Lung (tissue), 12 donors: ENCODE measurements around the gene RELT. TPM values are rescaled to one million over a fixed set of nuclear protein-coding genes. Genes with fewer than 3 reads are reported as not detected.

ENCODE experiments used
- ATAC-seq: fragments of 200-7000 bp; cut with Tn5 transposase; one replicate; pipeline ENCODE4 v1.9.1; 2020; ENCODE audit warnings: moderate number of reproducible peaks; ENCODE audit not compliant: insufficient read depth, low FRiP score
- DNase-seq, 3 donors: peaks; one replicate each; pipeline ENCODE4 v3.0.0-alpha.2; 2013 to 2017
- H3K27ac ChIP-seq, 2 donors: one replicate each; pipeline ENCODE4 v1.5.1; 2013; ENCODE audit warnings: mild to moderate bottlenecking in 2 of 2, moderate library complexity in 2 of 2, control low read depth in 1 of 2, inconsistent platforms in 1 of 2, low read depth in 1 of 2, low read length in 1 of 2
- H3K27me3 ChIP-seq, 3 donors: one replicate each; pipeline ENCODE4 v1.5.1; 2013; ENCODE audit warnings: low read length in 2 of 3; ENCODE audit not compliant: control insufficient read depth in 3 of 3, insufficient read depth in 3 of 3
- H3K36me3 ChIP-seq, 4 donors: one replicate each; pipeline ENCODE4 v1.5.1; 2013; ENCODE audit warnings: low read length in 4 of 4, mild to moderate bottlenecking in 1 of 4, moderate library complexity in 1 of 4; ENCODE audit not compliant: control insufficient read depth in 4 of 4, insufficient read depth in 4 of 4
- H3K4me1 ChIP-seq, 5 donors: one replicate each; pipeline ENCODE4 v1.5.1; 2013; ENCODE audit warnings: low read length in 5 of 5, mild to moderate bottlenecking in 2 of 5, moderate library complexity in 1 of 5; ENCODE audit not compliant: control insufficient read depth in 5 of 5, insufficient read depth in 5 of 5
- H3K4me3 ChIP-seq: one replicate; pipeline ENCODE4 v1.5.1; 2013; ENCODE audit warnings: mild to moderate bottlenecking, control low read depth, moderate library complexity
- H3K9ac ChIP-seq, 2 donors: one replicate each; pipeline ENCODE4 v1.5.1; 2013; ENCODE audit warnings: low read length in 2 of 2, control low read depth in 1 of 2; ENCODE audit not compliant: insufficient read depth in 1 of 2
- H3K9me3 ChIP-seq, 4 donors: one replicate each; pipeline ENCODE4 v1.5.1; 2013; ENCODE audit warnings: low read length in 3 of 4, mild to moderate bottlenecking in 1 of 4, moderate library complexity in 1 of 4; ENCODE audit not compliant: control insufficient read depth in 4 of 4, insufficient read depth in 3 of 4
- WGBS, 2 donors: extraction: QIAGEN DNeasy Blood & Tissue Kit; methylation state at CpG; one replicate each; pipeline ENCODE4 v1.1.7; 2013; 5-methylcytosine and 5-hydroxymethylcytosine counted together
- polyA plus RNA-seq, 2 donors: library from polyadenylated mRNA; stranded (reverse); fragments of 200-250 nt; gene quantifications; one replicate each; pipeline ENCODE4 v1.2.1, GENCODE V29; 2013
- total RNA-seq, 2 donors: library from RNA; depleted of rRNA in 1 of 2; stranded (reverse); fragments of >200 nt in 1 of 2; gene quantifications; one replicate each; pipeline ENCODE4 v1.2.1, GENCODE V29; 2014 to 2021
- TF ChIP-seq, protein P1 (sequence below): IDR thresholded peaks from 2 replicates; pipeline ENCODE4 v1.5.1; 2012; ENCODE audit warnings: mild to moderate bottlenecking; ENCODE audit errors: control extremely low read depth, extremely low read depth
- donor health status: control.
- donor health status: control.
- donor health status: Bipolar disorder and iron deficiency.
- donor health status: healthy.
- donor health status: DM: yes; HTN: yes; CAD: no.

Gene RELT
- total and polyA plus RNA-seq, 4 donors: 6.0 to 25.4 (median 16.1) TPM

DNA sequence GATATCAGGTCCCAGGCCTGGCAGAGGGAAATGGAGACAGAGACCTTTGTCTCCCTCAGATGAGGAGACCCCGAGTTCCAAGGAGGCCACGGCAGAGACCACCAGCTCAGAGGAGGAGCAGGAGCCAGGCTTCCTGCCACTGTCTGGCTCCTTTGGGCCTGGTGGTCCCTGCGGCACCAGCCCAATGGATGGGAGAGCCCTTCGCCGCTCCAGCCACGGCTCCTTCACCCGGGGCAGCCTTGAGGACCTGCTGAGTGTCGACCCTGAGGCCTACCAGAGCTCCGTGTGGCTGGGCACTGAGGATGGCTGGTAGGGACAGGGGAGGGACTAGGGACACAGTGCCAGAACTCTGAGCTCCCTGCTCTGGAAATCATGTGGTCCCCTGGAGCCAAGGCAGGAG is 13.1 kb upstream of the RELT start:
- H3K9me3 ChIP-seq: no peaks in the 10 kb centered on the region
- WGBS, 2 donors: 94 to 96% methylated on average over 9 of the region's 9 CpGs
- no peak overlapping the region for H3K4me3 ChIP-seq
- ATAC-seq: no peak
- TF ChIP-seq, protein P1, sequence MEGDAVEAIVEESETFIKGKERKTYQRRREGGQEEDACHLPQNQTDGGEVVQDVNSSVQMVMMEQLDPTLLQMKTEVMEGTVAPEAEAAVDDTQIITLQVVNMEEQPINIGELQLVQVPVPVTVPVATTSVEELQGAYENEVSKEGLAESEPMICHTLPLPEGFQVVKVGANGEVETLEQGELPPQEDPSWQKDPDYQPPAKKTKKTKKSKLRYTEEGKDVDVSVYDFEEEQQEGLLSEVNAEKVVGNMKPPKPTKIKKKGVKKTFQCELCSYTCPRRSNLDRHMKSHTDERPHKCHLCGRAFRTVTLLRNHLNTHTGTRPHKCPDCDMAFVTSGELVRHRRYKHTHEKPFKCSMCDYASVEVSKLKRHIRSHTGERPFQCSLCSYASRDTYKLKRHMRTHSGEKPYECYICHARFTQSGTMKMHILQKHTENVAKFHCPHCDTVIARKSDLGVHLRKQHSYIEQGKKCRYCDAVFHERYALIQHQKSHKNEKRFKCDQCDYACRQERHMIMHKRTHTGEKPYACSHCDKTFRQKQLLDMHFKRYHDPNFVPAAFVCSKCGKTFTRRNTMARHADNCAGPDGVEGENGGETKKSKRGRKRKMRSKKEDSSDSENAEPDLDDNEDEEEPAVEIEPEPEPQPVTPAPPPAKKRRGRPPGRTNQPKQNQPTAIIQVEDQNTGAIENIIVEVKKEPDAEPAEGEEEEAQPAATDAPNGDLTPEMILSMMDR: no peak
- no peak for DNase-seq
- H3K9ac ChIP-seq: no peak overlapping the region
- peaks cover 0 to 4% (median 0%) of the 10 kb centered on the region in 5 donors for H3K4me1 ChIP-seq
- no peak overlapping the region for H3K27ac ChIP-seq
- no peaks in the 10 kb centered on the region for H3K27me3 ChIP-seq
- peaks cover 2 to 61% (median 55%) of the 10 kb centered on the region in 4 donors for H3K36me3 ChIP-seq

DNA sequence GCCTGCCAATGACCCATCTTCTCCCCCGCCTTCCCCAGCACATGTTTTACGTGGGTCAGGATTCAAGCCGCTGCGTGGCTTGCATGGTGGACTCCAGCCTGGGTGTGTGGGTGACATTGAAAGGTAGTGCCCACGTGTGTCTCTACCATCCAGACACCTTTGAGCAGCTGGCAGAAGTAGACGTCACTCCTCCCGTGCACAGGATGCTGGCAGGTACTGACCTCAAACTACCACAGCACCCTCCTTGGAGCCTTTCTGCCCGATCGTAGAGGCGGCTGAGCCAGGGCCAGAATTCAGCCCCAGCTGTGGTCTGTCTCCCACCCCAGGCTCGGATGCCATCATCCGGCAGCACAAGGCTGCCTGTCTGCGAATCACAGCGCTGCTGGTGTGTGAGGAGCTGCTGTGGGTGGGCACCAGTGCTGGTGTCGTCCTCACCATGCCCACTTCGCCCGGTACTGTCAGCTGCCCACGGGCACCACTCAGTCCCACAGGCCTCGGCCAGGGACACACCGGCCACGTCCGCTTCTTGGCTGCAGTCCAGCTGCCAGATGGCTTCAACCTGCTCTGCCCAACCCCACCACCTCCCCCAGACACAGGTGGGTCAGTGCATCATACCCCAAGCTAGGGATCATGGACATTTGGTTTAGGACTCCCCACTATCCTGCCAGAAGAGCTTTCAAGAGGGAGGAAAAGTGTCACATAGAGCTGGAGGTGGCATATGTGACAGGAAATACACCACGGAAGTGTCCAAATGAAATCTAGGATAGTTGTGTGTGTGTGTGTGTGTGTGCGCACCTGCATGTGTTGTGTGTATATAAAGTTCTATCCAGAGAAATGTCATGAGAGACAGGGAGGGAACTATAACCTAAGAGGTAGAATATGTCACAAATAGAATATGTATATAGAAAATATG is 10.6 kb upstream of the RELT start:
- Histone ChIP-seq H3K4me3 (no peak overlapping the region), H3K4me1 (peaks cover 0 to 4% (median 0%) of the 10 kb centered on the region in 5 donors), H3K27ac (peak overlapping the region in 1 of 2 donors; percentile 2), H3K9me3 (no peaks in the 10 kb centered on the region), H3K36me3 (peaks cover 2 to 53% (median 48%) of the 10 kb centered on the region in 4 donors), H3K27me3 (no peaks in the 10 kb centered on the region), H3K9ac (no peak overlapping the region)
- DNase-seq (no peak), ATAC-seq (no peak)
- WGBS, 2 donors: 84 to 87% methylated on average over 24 of the region's 24 CpGs
- TF ChIP-seq, protein P1: no peak

DNA sequence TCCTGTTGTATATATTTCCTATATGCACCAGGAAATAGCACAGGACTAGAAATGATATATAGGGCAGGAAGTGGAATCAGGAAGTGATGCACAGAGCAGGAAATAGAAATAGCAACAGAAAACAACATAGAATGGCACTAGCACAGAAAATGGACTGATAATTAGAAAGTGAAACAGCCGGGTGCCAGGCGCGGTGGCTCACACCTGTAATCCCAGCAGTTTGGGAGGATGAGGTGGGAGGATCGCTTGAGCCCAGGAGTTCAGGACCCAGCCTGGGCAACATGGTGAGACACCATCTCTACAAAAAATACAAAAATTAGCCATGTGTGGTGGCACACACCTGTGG is 10.0 kb upstream of the RELT start:
- no peak overlapping the region for H3K9ac ChIP-seq
- peaks cover 0 to 47% (median 46%) of the 10 kb centered on the region in 4 donors for H3K36me3 ChIP-seq
- no peaks in the 10 kb centered on the region for H3K9me3 ChIP-seq
- TF ChIP-seq, protein P1: no peak
- peaks cover 0 to 4% (median 0%) of the 10 kb centered on the region in 5 donors for H3K4me1 ChIP-seq
- no peaks in the 10 kb centered on the region for H3K27me3 ChIP-seq
- ATAC-seq (no peak), DNase-seq (no peak)
- H3K4me3 ChIP-seq: no peak overlapping the region
- H3K27ac ChIP-seq: peak overlapping the region in 1 of 2 donors; percentile 34
- WGBS, 2 donors: 59 to 78% methylated on average over 4 of the region's 4 CpGs
